Neural progenitor cell (in vitro differentiated cells): ENCODE data around the gene KLK6.

Experiments used
- EZH2 ChIP-seq: fragments of 200-600 bp; sonication (generic); IDR thresholded peaks from 2 replicates; pipeline ENCODE4 v1.6.1; 2017; ENCODE audit warnings: antibody characterized with exemption, mild to moderate bottlenecking, moderate library complexity
- TF ChIP-seq, protein P1 (sequence below): fragments of 200-600 bp; sonication (generic); IDR thresholded peaks from 2 replicates; pipeline ENCODE4 v1.5.1; 2017; ENCODE audit warnings: antibody characterized with exemption, mild to moderate bottlenecking

DNA sequence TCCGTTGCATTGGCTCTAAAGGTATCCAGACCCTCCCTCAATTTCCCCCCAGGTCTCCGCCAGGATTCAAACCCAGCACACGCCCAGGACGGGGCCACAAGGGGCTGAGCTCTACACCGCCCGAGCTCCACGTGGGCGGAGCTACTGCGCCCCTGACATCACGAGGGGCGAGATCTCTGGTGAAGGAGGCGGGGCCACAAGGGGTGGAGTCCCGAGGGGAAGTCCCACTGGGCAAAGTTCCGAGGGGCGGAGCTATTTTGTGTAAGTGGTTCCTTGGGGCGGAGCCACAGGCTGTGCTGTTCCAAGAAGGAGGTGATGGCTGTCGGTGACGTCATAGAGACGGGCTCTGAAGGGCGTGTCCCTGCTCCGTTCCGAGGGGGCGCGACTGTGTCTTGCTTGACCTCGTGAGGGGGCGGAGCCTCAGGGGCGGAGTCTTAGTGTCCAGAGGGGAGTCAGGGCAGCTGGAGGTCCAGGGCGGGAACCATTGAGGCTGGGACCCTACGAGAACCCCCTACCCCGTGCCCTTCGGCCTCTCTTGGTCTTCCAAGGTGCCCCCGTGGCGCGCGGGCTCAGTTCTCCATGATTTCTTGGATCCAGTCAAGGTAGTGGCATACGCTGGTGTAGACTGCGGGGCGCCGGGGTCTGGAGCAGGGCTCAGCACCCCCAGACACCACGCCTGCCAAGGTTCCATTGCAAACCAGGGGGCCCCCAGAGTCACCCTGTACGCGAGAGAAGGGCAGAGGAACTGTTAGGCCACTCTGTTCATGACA, 33.3 kb upstream of the KLK6 start:
- TF ChIP-seq, protein P1, sequence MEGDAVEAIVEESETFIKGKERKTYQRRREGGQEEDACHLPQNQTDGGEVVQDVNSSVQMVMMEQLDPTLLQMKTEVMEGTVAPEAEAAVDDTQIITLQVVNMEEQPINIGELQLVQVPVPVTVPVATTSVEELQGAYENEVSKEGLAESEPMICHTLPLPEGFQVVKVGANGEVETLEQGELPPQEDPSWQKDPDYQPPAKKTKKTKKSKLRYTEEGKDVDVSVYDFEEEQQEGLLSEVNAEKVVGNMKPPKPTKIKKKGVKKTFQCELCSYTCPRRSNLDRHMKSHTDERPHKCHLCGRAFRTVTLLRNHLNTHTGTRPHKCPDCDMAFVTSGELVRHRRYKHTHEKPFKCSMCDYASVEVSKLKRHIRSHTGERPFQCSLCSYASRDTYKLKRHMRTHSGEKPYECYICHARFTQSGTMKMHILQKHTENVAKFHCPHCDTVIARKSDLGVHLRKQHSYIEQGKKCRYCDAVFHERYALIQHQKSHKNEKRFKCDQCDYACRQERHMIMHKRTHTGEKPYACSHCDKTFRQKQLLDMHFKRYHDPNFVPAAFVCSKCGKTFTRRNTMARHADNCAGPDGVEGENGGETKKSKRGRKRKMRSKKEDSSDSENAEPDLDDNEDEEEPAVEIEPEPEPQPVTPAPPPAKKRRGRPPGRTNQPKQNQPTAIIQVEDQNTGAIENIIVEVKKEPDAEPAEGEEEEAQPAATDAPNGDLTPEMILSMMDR, result no peak
- no peak for TF ChIP-seq EZH2
